GM23248 (cell line): Measurements from ENCODE around the gene PAQR8. TPM values are rescaled to one million over a fixed set of nuclear protein-coding genes. Genes with fewer than 3 reads are reported as not detected.
A peak's percentile ranks its signal among the peaks of the same experiment; 100 is the strongest.

ENCODE experiments used
- DNase-seq: peaks from one replicate; pipeline ENCODE4 v3.0.0-alpha.2; 2015
- H2AFZ ChIP-seq: fragments of 200-600 bp; sonication (generic); 2 replicates; pipeline ENCODE4 v1.6.1; 2016; ENCODE audit warnings: antibody characterized with exemption
- H3F3A ChIP-seq: fragments of 200-600 bp; sonication (generic); 2 replicates; pipeline ENCODE4 v1.6.1; 2016; ENCODE audit warnings: mild to moderate bottlenecking, antibody characterized with exemption, mixed run types; ENCODE audit not compliant: insufficient read depth
- H3K27ac ChIP-seq: fragments of 200-600 bp; sonication (generic); 2 replicates; pipeline ENCODE4 v1.5.1; 2016; ENCODE audit warnings: mild to moderate bottlenecking
- H3K27me3 ChIP-seq: fragments of 200-600 bp; sonication (generic); replicated peaks from 2 replicates; pipeline ENCODE4 v1.6.1; 2016; ENCODE audit warnings: mild to moderate bottlenecking; ENCODE audit not compliant: insufficient read depth
- H3K36me3 ChIP-seq: fragments of 200-600 bp; sonication (generic); 2 replicates; pipeline ENCODE4 v1.6.1; 2016; ENCODE audit warnings: low read depth, mild to moderate bottlenecking
- H3K4me1 ChIP-seq: fragments of 200-600 bp; sonication (generic); 2 replicates; pipeline ENCODE4 v1.6.1; 2016; ENCODE audit warnings: mild to moderate bottlenecking; ENCODE audit not compliant: insufficient read depth
- H3K4me2 ChIP-seq: fragments of 200-600 bp; sonication (generic); one replicate; pipeline ENCODE4 v1.6.1; 2016; ENCODE audit warnings: mild to moderate bottlenecking; ENCODE audit not compliant: unreplicated experiment
- H3K4me3 ChIP-seq: fragments of 200-600 bp; sonication (generic); 2 replicates; pipeline ENCODE4 v1.5.1; 2016; ENCODE audit warnings: mild to moderate bottlenecking
- H3K79me2 ChIP-seq: fragments of 200-600 bp; sonication (generic); 2 replicates; pipeline ENCODE4 v1.6.1; 2016; ENCODE audit warnings: mild to moderate bottlenecking; ENCODE audit not compliant: insufficient read depth
- H3K9ac ChIP-seq: fragments of 200-600 bp; sonication (generic); 2 replicates; pipeline ENCODE4 v1.6.1; 2016; ENCODE audit warnings: mild to moderate bottlenecking
- H3K9me2 ChIP-seq: fragments of 200-600 bp; sonication (generic); 2 replicates; pipeline ENCODE4 v1.6.1; 2016; ENCODE audit warnings: mixed run types, mild to moderate bottlenecking, moderate library complexity; ENCODE audit not compliant: insufficient read depth
- H3K9me3 ChIP-seq: fragments of 200-600 bp; sonication (generic); one replicate; pipeline ENCODE4 v1.6.1; 2017; ENCODE audit warnings: low read depth
- H4K20me1 ChIP-seq: fragments of 200-600 bp; sonication (generic); 2 replicates; pipeline ENCODE4 v1.6.0; 2016; ENCODE audit not compliant: insufficient read depth
- EZH2 ChIP-seq: fragments of 200-600 bp; sonication (generic); IDR thresholded peaks from 2 replicates; pipeline ENCODE4 v1.6.1; 2018; ENCODE audit warnings: antibody characterized with exemption, mild to moderate bottlenecking; ENCODE audit not compliant: insufficient read depth, poor library complexity, severe bottlenecking
- EZH2phosphoT487 ChIP-seq: fragments of 200-600 bp; sonication (generic); IDR thresholded peaks from 2 replicates; pipeline ENCODE4 v1.6.1; 2018; ENCODE audit warnings: antibody characterized with exemption, moderate library complexity, mild to moderate bottlenecking, low read depth; ENCODE audit not compliant: insufficient read depth
- WGBS, 2 experiments: methylation state at CpG; one replicate each; pipeline ENCODE4 v1.1.6; 2015 to 2017; ENCODE audit warnings: low lambda C conversion rate in 2 of 2, low coverage in 1 of 2; ENCODE audit errors: missing lambda C conversion rate in 2 of 2; 5-methylcytosine and 5-hydroxymethylcytosine counted together
- in situ Hi-C: fragments of 300-500 bp; cut with MboI; formaldehyde crosslinking; loops from 2 replicates; pipeline ENCODE4 v1.15.0; 2020
- polyA plus RNA-seq: library from polyadenylated mRNA; unstranded; fragments of >200 nt; fragmentation: Nextera tagmentation; extraction: Ambion mirVana; gene quantifications from 2 replicates; pipeline ENCODE4 v1.2.1, GENCODE V29; 2016
- total RNA-seq: library from RNA; depleted of rRNA; stranded (reverse); fragments of >200 nt; shearing (Covaris generic); gene quantifications from 2 replicates; pipeline ENCODE4 v1.2.3, GENCODE V29; 2014

The PAQR8 gene
- total and polyA plus RNA-seq, 2 experiments from 2014 or later = 2.5 to 3.4 TPM

GRCh38 chr6:52415917-52416628 is 54.1 kb downstream of the PAQR8 start:
- Histone ChIP-seq H2AFZ (0 out of 2 replicates have a peak overlapping the region, but pooled peaks have one; percentile 24), H3K9me3 (no peaks in the 10 kb centered on the region), H3K9me2 (no peaks in the 10 kb centered on the region), H3K4me3 (no peak overlapping the region), H3K27me3 (no peaks in the 10 kb centered on the region), H3K79me2 (peaks cover 15% of the 10 kb centered on the region), H3F3A (peaks cover 51% of the 10 kb centered on the region), H3K4me1 (peaks cover 43% of the 10 kb centered on the region), H4K20me1 (no peaks in the 10 kb centered on the region), H3K4me2 (peak overlapping the region; percentile 36), H3K9ac (peak overlapping the region; percentile 72), H3K27ac (peak overlapping the region; percentile 95), H3K36me3 (no peaks in the 10 kb centered on the region)
- 39 to 40% methylated on average over 6 of the region's 6 CpGs for WGBS, 2 experiments
- no peak for TF ChIP-seq EZH2phosphoT487
- no peak for TF ChIP-seq EZH2
- in situ Hi-C loops = loop anchor here (10.0 kb wide), 1 partner anchor 179 kb away; no protein-coding TSS in a partner anchor
- DNase-seq = peak; percentile 73

GRCh38 chr6:52416629-52417151 is 54.7 kb downstream of the PAQR8 start:
- H3K27ac ChIP-seq = peak overlapping the region; percentile 95
- H3K9ac ChIP-seq = peak overlapping the region; percentile 72
- H4K20me1 ChIP-seq = no peaks in the 10 kb centered on the region
- peak; percentile 80 for DNase-seq
- H3K4me2 ChIP-seq = peak overlapping the region; percentile 36
- TF ChIP-seq EZH2 = no peak
- TF ChIP-seq EZH2phosphoT487 = no peak
- WGBS, 2 experiments = 0% methylated on average over 1 of the region's 1 CpG
- H2AFZ ChIP-seq = no peak overlapping the region
- no peak overlapping the region for H3K4me3 ChIP-seq
- H3K36me3 ChIP-seq = no peaks in the 10 kb centered on the region
- no peaks in the 10 kb centered on the region for H3K27me3 ChIP-seq
- H3F3A ChIP-seq = peaks cover 54% of the 10 kb centered on the region
- H3K9me3 ChIP-seq = no peaks in the 10 kb centered on the region
- in situ Hi-C loops = loop anchor here (10.0 kb wide), 1 partner anchor 178 kb away; no protein-coding TSS in a partner anchor
- H3K9me2 ChIP-seq = no peaks in the 10 kb centered on the region
- peaks cover 21% of the 10 kb centered on the region for H3K79me2 ChIP-seq
- peaks cover 50% of the 10 kb centered on the region for H3K4me1 ChIP-seq

DNA sequence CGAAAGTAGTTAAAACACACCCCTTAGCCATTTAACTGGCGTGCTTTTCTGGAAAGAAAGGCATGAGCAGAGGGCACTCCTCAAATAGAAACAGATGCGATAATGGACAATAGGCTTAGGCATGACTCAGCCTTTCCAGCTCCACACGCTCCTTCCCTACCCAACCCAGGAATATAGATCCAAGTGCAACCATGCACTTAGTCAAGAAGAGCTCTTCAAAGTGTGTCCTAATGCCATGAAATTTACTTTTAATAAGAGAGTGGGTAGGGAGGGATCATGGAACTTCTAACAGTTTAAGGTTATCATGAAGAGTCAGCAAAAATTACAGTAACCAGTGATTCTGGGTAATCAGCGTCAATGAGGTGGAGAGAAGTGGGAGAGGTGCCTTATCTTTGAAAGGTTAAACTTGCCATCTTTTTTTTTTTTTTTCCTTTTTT is 55.7 kb downstream of the PAQR8 start:
- in situ Hi-C loops = loop anchor here (10.0 kb wide), 1 partner anchor 177 kb away; no protein-coding TSS in a partner anchor

GRCh38 chr6:52418606-52419005 is 56.7 kb downstream of the PAQR8 start:
- Histone ChIP-seq H3K9ac (no peak overlapping the region; the same call in 1 of the 2 replicates), H3K27me3 (no peaks in the 10 kb centered on the region), H3K36me3 (no peaks in the 10 kb centered on the region), H3K4me3 (no peak overlapping the region), H3K9me3 (no peaks in the 10 kb centered on the region), H3K79me2 (peaks cover 28% of the 10 kb centered on the region), H4K20me1 (no peaks in the 10 kb centered on the region), H3K4me2 (no peak overlapping the region), H2AFZ (no peak overlapping the region), H3K4me1 (peaks cover 61% of the 10 kb centered on the region), H3K27ac (peak overlapping the region; percentile 95), H3K9me2 (no peaks in the 10 kb centered on the region), H3F3A (peaks cover 70% of the 10 kb centered on the region)
- in situ Hi-C loops = loop anchor here (10.0 kb wide), 1 partner anchor 176 kb away; no protein-coding TSS in a partner anchor
- DNase-seq = no peak
- 76 to 78% methylated on average over 2 of the region's 2 CpGs for WGBS, 2 experiments
- TF ChIP-seq EZH2 (no peak), EZH2phosphoT487 (no peak)

More for the DNA sequence above, 55.7 kb downstream of the PAQR8 start:
- peak overlapping the region; percentile 42 for H3K4me3 ChIP-seq
- H3K9ac ChIP-seq = peak overlapping the region; percentile 72
- no peaks in the 10 kb centered on the region for H3K36me3 ChIP-seq
- H3K9me2 ChIP-seq = no peaks in the 10 kb centered on the region
- H3K9me3 ChIP-seq = no peaks in the 10 kb centered on the region
- DNase-seq = peak; percentile 95
- H2AFZ ChIP-seq = peak overlapping the region; percentile 42; the same call in 1 of the 2 replicates
- H3K79me2 ChIP-seq = peaks cover 28% of the 10 kb centered on the region
- peak overlapping the region; percentile 36 for H3K4me2 ChIP-seq
- H3K27ac ChIP-seq = peak overlapping the region; percentile 95
- H3F3A ChIP-seq = peaks cover 61% of the 10 kb centered on the region
- no peaks in the 10 kb centered on the region for H3K27me3 ChIP-seq
- H3K4me1 ChIP-seq = peaks cover 52% of the 10 kb centered on the region
- TF ChIP-seq EZH2phosphoT487 = no peak
- TF ChIP-seq EZH2 = no peak
- 21 to 22% methylated on average over 5 of the region's 5 CpGs for WGBS, 2 experiments
- H4K20me1 ChIP-seq = no peaks in the 10 kb centered on the region
